NCI-H2029 (cell line): ENCODE data around the gene ZNF354C.

Experiments used
- DNase-seq: peaks from one replicate; lab custom pipeline; 2025; lab: John Stamatoyannopoulos, UW

ZNF354C gene

DNA sequence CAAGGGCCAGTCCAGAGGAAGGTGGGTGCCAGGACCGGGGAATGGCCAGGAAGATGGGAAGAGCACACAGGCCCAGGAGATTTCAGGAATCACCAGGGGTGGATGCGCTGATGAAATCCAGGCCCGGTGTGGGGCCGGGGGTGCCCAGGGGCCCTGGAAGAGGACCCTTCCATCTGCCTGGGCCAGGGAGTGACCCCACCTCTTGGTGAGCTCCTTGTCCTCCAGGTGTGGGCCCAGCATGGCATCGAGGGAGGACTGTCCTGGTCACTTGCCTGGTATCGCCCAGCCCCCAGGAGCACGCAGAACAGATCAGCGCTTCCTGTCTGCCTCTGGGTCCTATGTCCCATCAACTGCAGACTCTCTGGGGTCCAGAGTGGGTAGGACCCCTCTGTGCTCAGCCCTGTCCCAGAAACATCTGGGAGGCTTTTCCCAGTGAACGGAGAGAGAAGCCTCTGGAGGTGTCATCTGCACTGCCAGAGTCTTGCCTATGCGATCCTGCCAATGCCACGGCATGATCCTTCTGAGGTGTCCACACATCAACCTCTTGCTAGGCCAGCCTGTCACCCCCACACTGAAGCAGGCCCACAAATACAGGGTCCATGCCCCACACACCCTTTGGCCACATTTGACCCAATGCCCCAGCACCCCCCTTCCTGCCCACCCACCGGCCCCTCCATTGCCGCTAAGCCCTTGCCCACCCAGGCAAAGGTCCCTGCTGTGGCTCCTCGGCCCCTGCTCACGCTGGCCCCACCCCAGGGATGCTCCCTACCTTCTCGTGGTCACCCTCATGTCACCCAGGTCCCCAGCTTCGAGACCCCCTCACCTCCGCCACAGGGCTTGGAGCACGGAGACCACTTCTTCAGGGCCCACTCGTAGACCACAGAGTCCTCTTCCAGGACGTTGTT, 67.2 kb downstream of the ZNF354C start:
- DNase-seq, result no peak

DNA sequence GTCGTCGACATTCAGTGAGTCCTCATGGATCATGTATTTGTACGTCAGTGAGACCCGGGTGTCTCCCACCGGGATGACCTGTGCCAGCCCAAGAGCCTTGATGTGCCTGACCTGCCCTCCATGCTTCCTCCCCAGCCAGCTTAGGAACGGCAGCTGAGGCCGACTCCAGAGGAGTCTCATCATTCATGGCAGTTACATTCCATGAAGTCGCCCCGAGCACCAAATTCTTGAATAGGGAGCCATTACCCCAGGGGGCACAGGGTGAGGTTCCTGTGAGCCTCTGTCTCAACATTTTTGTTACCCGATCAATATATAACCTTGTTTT, 67.8 kb downstream of the ZNF354C start:
- DNase-seq, result no peak

DNA sequence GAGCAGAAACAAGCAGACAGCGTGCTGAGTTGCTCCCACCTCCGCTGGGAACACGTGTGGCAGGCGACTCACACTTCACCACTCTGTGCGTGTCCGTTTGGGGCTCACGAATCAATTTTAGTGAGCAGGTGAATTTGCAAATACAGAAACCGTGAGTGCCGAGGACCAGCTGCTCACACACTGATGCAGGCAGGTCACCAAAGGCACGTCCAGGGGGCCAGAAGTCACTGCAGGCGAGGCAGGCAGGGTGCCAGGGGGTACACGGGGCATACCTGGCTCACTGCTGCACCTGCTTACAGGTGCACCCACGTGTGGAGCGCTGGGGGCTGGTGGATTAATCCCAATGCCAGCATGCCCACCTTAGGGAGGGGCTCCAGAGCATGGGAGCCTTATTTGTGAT, 68.8 kb downstream of the ZNF354C start:
- no peak for DNase-seq

DNA sequence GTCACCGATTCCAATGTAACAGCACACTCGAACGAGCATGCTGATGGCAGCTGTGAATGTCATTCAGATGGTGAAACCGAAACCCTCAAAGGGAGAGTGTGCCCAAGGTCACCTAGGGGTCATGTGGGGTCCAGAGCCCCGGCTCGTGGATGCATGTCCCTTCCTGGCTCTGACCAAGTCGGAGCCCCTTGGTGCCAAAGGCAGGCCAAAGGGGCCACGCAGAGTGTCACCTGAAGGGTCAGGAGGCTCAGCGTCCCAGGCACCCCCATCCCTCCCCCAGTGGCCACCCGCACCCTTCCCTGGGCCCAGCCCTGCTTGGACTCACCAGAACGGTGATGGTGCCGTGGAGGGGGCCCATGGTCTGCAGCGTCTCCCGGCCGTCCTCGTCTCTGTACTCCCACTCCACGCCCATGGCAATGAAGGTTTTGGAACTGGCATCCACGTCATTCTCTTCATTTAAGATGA, 69.5 kb downstream of the ZNF354C start:
- DNase-seq, result no peak

DNA sequence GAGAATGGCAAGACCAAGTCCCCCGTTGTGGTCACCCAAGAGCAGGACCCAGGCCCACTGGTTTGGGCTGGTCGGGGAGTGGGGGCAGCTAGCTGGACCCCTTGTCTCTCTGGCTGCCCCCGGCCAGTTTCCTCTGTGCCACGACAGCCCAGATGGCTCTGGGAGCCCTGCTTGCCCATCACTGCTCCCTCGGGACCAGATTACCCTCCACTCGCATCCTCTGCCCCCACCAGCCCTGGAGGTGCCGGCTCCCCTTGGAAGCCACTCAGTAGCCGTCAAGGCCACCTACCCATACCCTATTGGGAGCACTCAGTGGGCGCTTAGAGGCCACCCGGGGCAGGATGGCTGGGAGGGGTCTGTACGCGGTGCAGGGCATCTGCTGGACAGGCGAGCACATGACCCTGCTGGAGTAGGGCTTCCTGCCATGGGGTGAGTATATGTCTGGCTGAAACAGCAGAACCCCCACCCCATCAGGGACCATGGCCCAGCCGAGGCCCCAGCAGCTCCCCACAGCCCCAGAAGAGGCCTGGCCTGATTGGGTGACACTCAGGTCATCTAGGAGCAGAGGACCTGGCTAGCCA, 70.0 kb downstream of the ZNF354C start:
- no peak for DNase-seq

DNA sequence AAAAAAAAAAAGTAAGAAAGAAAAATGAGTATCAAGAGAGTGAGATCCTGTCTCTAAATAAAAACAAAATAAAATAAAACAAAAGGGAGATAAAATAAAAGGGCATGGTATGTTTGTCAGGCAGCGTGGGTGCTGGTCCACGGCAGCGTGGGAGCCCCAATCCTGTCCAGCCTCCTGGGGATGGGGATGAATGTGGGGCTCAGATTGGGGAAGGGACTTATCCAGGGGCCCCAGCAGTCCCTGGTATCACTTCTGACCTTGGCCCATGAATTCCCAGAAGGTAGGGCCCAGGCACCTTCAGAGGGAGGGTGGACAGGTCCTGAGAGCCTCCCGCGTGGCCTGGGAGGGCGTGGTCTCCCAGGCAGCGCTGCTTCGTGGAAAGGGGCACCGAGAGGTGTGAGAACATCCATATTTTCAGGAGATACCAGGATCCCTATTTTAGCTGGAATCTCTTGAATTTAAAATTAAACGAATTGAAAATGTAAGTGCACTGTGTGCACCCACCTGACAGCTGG, 71.2 kb downstream of the ZNF354C start:
- no peak for DNase-seq

DNA sequence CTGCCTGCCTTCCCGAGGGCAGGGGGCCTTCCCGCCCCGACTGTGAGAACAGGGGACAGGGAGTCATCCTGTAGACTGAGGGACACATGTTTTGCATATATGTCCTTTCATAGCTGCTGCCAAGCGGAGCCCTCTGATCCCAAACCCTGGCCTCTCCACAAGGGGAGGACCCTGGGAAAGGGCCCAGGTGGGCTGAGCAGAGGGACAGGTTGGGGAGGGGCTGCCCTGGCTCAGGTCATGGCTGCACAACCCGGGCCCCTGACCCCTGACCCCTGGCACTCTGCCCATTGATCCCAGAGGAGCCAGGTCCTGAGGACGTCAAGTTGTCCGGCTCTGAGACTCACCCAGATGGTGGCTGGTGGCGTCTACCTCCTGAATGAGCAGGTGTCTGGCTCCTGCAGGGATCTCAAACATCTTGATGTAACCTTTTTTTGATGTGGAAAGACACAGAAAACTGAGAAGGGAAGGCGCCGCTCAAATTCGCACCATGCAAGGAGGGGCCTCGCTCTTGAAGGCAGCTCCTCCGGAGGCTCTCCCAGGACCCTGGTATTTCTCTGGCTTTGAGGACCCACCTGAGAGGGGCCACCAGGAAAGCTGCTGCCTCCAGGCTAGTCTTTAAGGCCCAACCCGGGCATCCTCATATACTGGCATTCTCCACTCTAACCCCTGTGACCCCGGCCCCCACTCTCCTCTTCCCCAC, 71.9 kb downstream of the ZNF354C start:
- no peak for DNase-seq

DNA sequence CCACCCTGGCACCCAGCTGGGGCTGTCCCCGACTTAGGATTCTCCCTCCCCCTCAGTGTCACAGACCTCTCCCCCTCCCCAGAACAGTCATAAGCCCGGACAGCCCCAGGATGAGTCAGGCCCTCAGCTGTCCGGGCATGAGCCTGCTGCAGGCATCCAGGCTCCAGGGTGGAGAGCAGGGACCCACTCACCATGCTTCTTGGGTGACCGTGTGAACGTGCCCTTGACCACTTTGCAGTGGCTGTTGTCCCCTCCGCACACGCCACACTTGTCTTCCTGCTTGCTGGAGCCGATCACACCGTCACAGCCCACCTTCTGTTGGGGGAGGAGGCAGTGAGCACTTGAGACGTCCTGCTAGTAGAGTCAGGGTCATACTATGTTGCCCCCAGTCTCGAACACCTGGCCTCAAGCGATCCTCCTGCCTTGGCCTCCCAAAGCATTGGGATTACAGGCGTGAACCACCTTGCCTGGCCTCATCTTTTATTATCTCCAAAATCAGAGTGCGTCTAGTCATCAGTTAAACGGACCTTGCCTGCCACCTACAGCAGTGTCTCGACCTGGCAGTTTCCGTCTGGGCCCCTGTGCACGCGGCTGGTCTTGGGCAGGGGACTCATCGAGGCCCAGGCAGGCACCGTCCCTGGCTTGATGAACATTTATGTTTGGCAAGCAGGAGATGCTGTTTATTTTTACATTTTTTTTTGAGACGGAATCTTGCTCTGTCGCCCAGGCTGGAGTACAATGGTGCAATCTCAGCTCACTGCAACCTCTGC, 72.6 kb downstream of the ZNF354C start:
- no peak for DNase-seq
